HG03066 (cell line): ENCODE measurements around the gene PTPN14.

Experiments
- ATAC-seq: cut with Tn5 transposase; IDR thresholded peaks from one replicate; pipeline ENCODE4 v1.9.1; 2021; ENCODE audit warnings: low read depth; ENCODE audit not compliant: unreplicated experiment

Gene PTPN14

GRCh38 chr1:214380396-214380795, 171.0 kb downstream of the PTPN14 start:
- no peak for ATAC-seq

GRCh38 chr1:214379236-214379970, 172.0 kb downstream of the PTPN14 start:
- ATAC-seq = no peak

GRCh38 chr1:214378492-214378891, 172.9 kb downstream of the PTPN14 start:
- no peak for ATAC-seq

GRCh38 chr1:214377886-214378285, 173.5 kb downstream of the PTPN14 start:
- no peak for ATAC-seq

GRCh38 chr1:214377485-214377884, 173.9 kb downstream of the PTPN14 start:
- ATAC-seq = no peak

GRCh38 chr1:214372092-214372491, 179.3 kb downstream of the PTPN14 start:
- ATAC-seq = no peak

GRCh38 chr1:214370615-214371014, 180.8 kb downstream of the PTPN14 start:
- ATAC-seq = no peak

GRCh38 chr1:214369364-214369763, 182.0 kb downstream of the PTPN14 start:
- no peak for ATAC-seq

- ATAC-seq = no peak
Observed at GRCh38 chr1:214367841-214368240, 183.6 kb downstream of the PTPN14 start.

- ATAC-seq = no peak
Observed at GRCh38 chr1:214364786-214365295, 186.6 kb downstream of the PTPN14 start.

GRCh38 chr1:214364386-214364785, 187.0 kb downstream of the PTPN14 start:
- ATAC-seq = no peak

- no peak for ATAC-seq
Observed at GRCh38 chr1:214363386-214363785, 188.0 kb downstream of the PTPN14 start.

- no peak for ATAC-seq
Observed at GRCh38 chr1:214362188-214362882, 189.1 kb downstream of the PTPN14 start.

- no peak for ATAC-seq
Observed at GRCh38 chr1:214361636-214362035, 189.8 kb downstream of the PTPN14 start.

GRCh38 chr1:214360525-214361164, 190.8 kb downstream of the PTPN14 start:
- ATAC-seq = no peak

- ATAC-seq = no peak
Observed at GRCh38 chr1:214360116-214360515, 191.3 kb downstream of the PTPN14 start.

GRCh38 chr1:214354440-214355148, 196.8 kb downstream of the PTPN14 start:
- no peak for ATAC-seq

- no peak for ATAC-seq
Observed at GRCh38 chr1:214352838-214353237, 198.6 kb downstream of the PTPN14 start.

GRCh38 chr1:214351551-214352277, 199.7 kb downstream of the PTPN14 start:
- no peak for ATAC-seq

- ATAC-seq = no peak
Observed at GRCh38 chr1:214349781-214350180, 201.6 kb downstream of the PTPN14 start.
